GDM1 (cell line): Measurements from ENCODE around the gene PRSS57.

Source experiments
- DNase-seq: peaks from one replicate; lab custom pipeline; 2025; lab: John Stamatoyannopoulos, UW

Gene PRSS57

DNA sequence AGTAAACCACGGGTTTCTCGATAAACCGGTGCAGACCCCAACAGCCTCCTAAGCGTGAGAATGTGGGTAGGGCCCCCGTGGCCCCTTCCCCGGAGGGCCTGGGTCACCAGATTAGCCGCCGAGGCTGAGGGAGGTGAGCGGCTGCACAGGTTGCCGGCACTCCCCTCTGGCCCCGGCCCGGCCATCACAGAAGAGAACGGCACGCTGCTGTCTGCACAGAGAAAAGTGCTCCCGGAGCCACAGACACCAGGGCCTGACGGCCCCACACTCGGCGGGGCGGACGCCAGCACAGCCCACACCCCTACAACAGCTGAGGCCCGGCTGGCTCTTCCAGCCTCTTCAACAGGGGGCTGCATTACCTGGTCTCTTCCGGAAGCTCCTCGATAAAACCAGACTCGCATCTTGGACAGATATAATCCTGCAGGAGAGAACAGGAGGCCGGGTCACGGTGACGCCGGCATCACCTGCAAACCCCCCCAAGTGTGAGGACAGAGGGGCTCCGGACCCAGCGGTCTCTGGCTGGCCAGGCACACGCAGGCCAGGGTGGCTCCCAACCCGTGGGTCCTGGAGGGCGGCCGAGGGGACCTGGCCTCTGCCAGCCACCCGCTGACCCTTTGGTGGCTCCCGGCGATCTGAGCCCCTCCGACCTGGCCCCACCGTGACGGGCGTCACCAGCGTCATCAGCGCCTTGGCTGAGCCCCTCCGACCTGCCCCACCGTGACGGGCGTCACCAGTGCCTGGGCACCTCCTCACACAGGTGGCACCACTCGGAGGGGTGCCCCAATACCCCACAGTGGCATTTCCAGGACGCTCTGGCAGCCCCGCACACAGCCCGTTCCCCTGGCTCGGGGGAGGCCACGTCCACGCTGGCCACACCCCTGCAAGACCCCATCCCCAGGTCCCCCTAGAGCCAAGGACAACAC is 42.5 kb downstream of the PRSS57 start:
- DNase-seq: no peak

DNA sequence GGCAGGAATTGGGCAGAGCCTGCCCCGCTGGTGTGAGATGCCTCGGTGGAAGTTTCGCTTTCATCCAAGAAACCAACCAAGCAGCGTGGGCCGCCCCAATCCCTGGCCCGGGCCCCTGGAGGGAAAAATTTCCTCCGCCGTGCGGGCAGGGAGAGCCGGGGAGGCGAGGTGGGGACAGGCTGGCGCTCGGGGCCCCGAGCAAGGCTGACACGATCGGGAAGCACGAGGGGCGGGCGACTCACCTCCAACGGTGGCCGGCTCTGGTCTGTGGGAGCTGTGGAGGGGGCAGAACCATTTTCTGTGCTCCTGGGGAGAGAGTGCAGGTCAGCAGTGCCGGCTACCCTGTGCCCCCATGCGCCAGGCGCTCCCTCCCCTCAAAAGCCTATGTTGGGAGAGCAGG is 43.3 kb downstream of the PRSS57 start:
- no peak for DNase-seq

DNA sequence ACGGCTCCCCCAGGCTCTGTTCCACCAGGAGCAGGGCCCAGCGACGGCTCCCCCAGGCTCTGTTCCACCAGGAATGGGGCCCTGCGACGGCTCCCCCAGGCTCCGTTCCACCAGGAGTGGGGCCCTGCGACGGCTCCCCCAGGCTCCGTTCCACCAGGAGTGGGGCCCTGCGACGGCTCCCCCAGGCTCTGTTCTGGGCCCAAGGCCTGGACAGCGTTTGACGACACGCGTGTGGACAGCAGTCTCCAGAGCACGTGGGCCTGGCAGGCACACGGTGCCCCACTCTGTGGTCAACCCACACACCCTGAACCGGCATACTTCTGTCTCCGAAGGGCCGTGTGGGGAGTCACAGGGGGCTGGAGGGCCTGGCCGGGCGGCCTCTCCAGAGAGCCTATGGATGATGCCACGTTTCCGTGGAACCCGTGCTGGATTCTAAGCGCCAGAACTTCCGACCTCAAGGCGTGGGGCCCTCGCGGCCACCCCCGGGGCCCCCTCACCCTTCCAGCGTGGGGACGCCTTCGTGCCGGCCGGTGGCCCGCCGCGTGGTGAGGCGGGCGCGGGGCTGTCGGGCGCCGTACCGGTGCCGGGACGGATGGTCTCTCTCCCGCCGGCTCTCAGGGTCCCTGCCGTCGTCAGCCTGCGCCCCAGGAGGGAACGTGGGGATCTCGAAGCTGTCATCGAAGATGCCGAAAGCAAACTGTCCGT is 44.0 kb downstream of the PRSS57 start:
- no peak for DNase-seq

DNA sequence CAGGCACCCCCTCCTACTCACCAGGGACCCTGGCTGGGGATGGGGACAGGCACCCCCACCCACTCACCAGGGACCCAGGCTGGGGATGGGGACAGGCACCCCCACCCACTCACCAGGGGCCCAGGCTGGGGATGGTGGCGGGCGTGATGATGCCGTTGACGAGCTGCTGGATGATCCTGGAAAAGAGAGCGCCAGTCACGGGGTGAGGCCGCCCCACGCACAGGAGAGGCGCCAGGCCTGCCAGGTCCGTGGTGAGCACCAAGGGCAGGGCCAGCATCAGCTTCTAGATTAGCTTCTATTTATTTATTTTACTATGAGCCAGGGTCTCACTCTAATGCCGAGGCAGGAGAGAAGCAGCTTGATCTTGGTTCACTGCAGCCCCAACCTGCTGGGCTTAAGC is 45.1 kb downstream of the PRSS57 start:
- DNase-seq: no peak

DNA sequence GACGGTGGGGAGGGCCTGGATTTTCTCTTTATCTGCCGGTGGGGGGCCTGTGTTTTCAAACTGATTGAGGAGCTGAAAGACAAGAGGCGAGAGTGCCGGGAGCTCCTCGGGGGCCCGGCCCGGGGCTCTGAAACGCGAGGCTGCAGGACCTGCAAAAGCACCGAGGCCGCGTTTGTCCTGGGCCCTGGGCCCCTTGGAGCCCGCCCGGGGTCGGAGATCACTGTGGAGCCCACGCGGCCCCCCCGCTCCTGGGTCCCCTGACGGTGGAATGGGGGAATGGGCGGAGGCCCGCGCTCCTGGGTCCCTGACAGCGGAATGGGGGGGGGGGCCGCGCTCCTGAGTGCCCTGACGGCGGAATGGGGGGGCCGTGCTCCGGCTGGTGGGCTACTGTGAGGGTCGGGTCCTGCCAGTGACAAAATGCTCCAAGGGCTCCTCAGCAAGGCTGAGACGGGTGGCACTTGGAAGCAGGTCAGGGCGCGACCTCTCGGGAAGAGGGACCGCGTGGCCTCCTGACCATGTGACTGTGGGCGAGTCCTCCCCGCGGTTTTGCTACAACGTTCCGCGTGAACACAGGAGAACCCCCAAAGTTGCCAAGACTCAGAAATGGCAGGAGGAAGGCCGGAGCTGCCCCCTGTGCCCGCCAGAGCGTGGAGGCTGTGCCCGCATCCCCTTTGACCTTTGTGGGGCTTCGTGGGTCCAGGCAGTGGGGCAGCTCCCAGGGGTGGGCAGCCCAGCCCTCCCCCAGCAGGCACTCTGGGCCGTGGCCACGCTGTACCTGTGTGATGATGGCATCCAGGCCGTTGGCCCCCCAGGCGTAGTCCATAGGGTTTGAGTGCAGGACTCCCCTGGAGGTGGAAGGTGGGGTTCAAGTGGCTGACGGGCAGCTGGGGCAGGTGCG is 46.1 kb downstream of the PRSS57 start:
- DNase-seq: no peak

DNA sequence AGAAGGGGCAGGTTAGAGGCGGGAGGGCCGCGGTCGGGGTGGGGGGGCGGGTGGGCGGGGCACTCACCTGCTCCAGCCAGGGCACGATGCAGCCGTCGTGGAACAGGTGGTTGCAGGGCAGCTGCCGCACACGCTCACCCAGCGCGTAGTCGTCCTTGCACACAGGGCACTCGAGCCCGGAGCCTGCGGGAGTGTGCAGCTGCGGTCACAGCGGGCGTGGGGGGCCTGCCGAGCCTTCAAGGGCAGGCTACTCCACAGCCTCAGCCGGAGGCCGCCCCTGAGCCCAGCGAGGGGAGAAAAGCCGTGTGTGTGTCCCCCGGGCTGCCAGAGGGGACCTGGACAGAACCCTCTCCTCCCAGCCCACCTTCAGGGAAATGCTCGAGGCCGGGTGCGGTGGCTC is 46.9 kb downstream of the PRSS57 start:
- DNase-seq: no peak

DNA sequence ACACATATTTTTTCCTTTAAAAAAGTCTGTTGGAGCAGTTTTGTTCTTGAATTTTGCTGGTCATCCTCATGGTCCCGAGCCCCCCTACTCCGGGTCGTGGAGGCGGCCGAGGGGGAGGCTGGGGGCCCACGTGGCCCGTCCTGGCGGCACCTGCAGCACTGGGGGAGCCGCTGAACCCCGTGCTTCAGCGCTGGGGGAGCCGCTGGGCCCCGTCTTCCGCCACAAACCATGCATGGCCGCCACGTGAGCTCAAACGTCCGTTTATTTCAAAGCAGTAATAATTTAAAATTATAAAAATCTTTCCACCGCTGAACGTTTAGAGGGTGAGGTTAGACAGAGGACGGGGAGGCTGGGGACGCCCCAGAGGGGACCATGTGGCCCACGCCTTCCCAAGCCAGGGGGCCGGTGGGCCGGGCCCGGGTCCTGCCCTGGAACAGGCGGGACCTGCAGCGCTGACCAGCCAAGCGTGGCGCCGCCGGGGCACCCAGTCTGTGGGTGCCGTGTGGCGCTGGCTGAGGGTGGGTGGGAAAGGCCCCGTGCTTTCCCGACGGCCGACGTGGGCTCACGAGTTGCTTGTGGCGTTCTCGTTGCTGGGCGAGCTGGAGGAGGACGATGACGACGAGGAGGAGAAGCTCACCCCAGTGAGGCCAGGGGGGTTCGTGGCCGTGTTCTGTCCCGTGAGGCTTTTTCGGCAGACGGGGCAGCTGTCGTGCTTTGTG is 47.5 kb downstream of the PRSS57 start:
- DNase-seq: no peak

DNA sequence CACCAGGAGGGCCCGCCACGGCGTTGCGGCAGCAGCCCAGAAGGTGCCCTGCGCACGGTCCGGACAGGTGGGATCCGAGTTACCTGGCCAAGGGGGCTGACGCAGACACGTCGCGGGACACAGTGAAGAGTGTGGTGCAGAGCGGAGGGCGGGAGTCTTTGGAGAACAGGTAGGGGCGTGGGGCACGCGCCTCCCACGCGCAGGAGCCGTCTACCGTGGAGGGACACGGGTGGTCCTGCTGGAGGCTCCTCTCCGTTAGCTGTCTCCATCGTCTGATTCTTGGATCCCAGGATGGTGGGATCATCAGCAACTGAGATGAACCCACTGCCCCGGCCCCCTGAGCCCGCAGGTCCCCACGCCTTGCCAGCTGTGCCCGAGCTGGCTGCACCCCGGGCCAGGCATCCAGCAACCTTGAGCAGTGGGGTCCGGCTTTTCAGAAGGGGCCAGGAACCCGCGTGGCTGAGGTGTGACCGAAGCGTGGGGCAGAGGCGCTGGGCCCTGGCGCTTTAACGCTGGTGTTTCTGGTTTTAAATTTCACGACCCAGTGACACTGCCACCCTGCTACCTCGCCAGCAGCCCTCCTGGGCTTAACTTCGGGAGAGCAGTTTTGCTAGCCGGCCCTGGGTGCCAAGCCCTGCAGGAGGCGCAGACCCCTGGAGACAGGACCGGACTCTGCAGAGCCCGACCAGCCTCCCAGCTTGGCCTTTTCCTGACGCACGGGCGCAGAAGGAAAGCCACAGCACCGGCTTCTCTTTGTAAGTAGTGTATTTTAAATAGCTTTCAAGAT is 48.3 kb downstream of the PRSS57 start:
- DNase-seq: no peak

DNA sequence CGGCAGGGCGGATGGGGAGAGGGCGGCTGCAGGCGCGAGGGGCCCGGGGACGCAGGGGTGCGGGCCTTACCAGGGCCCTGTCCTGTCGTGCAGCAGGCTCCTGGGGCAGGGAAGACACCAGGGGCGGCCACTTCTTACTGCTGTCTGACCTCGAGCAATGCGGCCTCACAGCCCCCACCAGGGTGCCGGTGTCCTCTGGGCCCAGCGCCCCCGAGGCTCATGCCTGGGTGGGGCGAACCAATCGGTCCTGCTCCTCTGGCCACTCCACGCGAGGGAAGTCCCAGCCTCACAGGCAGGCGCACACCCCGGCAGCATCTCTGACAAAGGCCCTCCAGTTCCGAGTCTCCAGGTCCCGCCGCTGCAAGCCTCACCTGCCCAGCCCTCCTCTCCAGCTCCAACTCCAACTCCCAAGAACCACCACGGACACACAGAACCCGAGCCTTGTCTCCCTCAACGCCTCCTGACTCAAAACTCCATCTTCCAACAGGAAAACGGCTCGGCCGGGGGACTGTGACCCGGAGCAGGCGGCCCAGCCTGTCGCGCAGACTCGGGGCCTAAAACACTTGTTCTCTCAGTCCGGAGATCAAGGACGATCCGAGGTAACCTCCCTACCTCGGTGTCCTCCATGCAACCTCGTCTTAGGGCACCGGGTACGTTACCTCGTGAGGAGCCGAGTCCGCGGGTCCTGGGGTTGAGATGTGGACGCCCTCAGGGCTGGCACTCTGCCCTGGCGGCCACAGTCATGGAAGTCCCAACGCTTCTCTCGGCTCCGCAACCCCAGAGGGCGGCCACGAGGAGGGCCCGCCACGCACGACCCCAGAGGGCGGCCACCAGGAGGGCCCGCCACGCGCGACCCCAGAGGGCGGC is 49.1 kb downstream of the PRSS57 start:
- no peak for DNase-seq

DNA sequence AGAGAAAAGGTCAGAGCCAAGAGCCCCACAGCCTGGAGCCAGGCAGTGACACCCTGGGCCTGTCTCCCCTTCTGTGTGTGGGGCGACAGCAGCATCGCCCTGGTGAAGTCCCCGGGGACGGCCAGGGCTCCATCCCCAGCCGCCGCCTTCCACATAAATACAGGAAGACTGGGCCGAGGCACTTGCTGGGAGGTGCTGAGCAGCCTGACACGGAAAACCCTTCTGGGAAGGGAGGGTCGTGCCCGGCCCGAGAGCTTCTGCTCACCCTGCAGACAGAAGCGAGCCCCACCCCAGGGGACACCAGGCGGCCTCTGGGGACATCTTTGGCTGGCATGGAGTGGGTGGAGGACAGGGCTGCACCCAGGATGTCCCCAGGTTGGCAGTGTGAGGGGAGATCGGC is 50.5 kb downstream of the PRSS57 start:
- no peak for DNase-seq

DNA sequence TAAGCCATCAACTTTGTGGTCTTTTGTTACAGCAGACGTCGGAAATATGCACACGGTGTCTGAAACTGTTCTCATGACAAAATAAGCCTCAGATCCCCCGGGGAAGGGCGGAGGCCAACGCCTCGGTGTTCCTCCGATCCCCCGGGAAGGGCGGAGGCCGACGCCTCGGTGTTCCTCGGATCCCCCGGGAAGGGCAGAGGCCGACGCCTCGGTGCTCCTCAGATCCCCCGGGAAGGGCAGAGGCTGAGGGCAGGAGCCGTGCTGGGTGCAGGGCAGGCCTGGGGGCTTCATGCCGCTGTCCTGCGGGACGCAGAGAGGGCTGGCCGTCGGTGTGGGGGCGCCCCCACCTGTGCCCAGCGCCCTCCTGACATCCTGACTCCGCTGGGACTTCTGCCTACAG is 50.9 kb downstream of the PRSS57 start:
- no peak for DNase-seq

DNA sequence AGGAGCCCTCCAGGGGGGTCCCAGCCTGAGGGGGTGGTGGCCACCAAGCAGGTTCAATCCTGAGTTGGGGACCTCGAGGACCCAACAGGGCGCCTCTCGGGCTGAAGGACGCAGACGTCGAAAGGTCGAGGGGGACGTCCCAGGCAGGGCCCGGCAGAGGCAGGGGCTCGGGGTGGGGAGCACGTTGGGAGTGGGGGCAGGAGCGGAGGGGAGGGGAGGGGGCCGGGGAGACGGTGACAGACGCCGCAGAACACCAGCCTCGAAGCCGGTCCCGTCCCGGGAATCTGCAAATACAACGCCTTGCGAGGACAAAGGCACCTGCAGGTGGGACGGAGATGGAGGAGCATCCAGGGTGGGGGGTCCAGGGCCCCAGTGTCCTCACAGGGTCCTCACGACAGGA is 51.5 kb downstream of the PRSS57 start:
- DNase-seq: no peak

DNA sequence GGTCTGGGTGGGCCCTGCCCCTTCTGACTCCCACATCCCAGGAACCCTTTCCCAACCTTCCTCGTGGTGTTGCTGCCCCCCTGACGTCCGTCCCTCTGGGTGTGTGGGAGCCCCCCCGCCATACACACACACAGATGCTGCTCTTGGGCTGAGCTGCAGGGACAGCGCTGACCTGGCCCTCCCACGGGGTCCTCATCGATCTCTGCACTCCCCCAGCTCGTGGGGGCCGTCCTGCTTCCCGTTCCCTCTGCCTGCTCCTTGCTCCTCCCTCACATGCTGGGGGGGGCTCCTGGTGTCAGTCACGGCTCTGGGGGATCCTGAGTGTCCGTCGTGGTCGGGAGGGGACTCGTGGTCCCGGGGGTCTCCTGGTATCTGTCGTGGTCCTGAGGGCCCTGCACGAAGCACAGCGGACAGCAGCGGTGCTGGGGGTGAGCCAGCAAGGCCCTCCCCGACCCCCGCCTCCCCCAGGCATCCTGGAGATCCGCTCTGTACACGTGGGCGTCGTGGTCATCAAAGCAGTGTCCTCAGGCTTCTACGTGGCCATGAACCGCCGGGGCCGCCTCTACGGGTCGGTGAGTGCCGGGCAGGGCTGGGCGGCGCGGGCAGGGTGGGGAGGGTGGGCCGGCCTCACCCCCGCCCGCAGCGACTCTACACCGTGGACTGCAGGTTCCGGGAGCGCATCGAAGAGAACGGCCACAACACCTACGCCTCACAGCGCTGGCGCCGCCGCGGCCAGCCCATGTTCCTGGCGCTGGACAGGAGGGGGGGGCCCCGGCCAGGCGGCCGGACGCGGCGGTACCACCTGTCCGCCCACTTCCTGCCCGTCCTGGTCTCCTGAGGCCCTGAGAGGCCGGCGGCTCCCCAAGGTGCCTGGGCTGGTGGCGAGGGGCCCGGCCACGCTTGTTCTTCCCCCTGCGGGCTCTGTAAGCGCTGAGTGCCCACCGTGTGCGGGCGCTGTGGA is 52.2 kb downstream of the PRSS57 start:
- no peak for DNase-seq

DNA sequence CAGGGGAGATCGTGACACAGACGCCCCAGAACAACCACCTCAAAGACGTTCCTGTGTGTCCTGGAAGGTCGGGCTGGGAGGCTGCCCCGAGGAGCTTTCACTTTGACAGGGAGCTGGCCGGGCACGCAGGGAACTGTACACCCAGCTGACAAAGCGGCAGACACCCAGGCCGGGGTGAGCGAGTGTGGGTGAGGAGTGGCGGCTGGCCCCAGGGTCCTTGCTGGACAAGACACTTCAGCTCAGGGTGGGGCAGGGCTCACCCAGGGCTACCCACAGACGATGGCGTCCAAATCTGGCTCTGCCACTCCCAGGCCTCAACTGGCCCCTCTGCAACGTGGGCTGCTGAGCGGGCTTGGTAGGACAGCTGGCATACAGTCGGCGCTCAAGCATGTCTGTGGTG is 53.5 kb downstream of the PRSS57 start:
- no peak for DNase-seq

DNA sequence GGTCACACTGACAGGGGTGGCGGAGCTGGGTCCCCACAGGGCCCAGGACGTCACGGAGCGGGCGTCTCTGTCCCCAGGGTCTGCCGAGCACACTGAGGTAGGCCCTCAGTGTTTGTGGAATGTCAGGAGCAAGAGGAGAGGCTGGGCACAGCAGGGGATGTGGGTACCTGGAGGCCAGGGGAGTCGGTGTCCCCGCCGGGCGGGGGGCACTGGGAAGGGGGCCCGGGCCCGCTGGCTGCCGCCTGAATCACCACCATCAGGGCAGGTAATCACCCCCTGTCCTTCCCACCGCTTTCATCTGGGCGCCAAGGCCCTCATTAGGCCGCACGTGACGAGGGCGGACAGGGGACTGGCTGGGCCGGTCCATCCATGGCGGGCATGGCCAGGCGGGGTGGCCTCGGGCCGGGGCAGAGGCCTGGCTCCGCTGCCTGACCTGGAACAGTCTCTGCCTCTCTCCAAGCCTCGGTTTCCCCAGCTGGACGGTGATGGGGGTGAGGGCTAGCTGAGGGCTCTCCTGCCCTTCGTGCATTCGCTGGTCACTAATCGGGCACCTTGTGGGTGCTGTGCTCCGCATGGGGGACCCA is 54.6 kb downstream of the PRSS57 start:
- no peak for DNase-seq

DNA sequence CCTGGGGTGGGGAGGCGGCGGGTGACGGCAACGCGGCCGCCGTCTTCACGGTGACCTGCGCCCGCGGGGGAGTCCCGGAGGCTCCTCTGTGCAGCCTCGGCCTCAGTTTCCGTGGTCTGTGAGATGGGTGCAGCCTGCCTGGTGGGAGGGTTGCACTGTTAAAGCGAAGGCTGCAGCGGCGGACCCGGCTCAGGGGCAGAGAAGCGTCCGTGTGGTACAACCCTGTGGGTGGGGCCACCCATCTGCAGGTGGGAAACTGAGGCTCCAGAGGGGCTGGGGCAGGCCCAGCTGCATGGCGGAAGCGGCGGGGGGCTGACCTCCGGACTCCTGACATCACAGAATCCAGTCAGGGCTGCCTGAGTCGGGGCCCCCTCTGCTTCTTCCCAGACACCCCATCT is 55.1 kb downstream of the PRSS57 start:
- DNase-seq: no peak

DNA sequence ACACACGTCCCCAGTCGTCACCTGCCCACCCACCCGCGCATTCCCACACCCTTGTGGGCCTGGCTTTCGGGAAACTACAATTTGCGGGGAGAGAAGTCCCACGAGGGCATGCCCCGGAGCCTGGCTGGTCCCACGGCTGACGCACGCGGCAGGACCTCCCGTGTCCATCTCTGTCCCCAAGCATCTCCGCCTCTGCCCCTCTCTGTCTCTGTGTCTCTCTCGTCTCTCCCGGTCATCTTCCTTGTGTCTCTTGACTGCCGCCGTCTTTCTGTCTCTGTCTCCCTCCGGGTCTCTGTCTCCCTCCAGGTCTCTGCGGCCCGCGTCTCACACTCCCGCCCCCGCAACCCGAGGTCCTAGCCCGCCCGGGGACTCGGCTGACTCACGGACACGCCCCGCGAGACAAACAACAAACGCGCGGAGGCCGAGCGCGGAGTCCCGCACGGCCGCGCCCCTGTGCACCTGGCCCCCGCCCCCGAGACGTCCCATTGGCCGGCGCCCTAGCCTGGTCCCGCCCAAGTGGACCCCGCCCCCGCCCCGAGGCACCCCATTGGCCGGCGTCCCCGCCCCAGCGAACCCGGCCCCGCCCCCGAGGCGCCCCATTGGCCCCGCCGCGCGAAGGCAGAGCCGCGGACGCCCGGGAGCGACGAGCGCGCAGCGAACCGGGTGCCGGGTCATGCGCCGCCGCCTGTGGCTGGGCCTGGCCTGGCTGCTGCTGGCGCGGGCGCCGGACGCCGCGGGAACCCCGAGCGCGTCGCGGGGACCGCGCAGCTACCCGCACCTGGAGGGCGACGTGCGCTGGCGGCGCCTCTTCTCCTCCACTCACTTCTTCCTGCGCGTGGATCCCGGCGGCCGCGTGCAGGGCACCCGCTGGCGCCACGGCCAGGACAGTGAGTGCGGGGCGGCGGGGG is 55.7 kb downstream of the PRSS57 start, which contains the start of gene FGF22:
Gene FGF22, plus strand, starts transcription at position 627 of the 908 bp plus-strand sequence. Its CDS starts 47 bp downstream, at position 674.
- DNase-seq: peak; percentile 72
